GM12878 (cell line): ENCODE measurements around the gene CD82. TPM values are rescaled to one million over a fixed set of nuclear protein-coding genes. Genes with fewer than 3 reads are reported as not detected.

Experiments
- CEBPB ChIP-seq, 2 experiments: fragments of 150-350 bp in 1 of 2; IDR thresholded peaks; 2 replicates each; pipeline ENCODE4 v1.6.1; 2012 to 2014; ENCODE audit warnings: low read depth in 2 of 2, low read length in 2 of 2, borderline replicate concordance in 1 of 2, inconsistent platforms in 1 of 2
- E2F8 ChIP-seq: fragments of 450-650 bp; IDR thresholded peaks from 2 replicates; pipeline ENCODE4 v1.6.1; 2018; ENCODE audit warnings: mild to moderate bottlenecking, low read depth, moderate library complexity; ENCODE audit not compliant: partially characterized antibody
- EP300 ChIP-seq, 2 experiments: fragments of 150-350 bp in 1 of 2; IDR thresholded peaks; 2 replicates each; pipeline ENCODE4 v1.6.1; 2011 to 2012; ENCODE audit warnings: low read depth in 2 of 2, low read length in 2 of 2, borderline replicate concordance in 1 of 2, improper control_type of control experiment in 1 of 2, inconsistent platforms in 1 of 2; ENCODE audit not compliant: control insufficient read depth in 1 of 2
- HDAC6 ChIP-seq: fragments of 200-600 bp; sonication (generic); IDR thresholded peaks from one replicate; pipeline ENCODE4 v1.8.0; 2017; ENCODE audit warnings: antibody characterized with exemption; ENCODE audit not compliant: unreplicated experiment
- HDGF ChIP-seq: fragments of 450-650 bp; IDR thresholded peaks from 2 replicates; pipeline ENCODE4 v1.6.1; 2016; ENCODE audit warnings: antibody characterized with exemption
- MXI1 ChIP-seq: fragments of 150-350 bp; IDR thresholded peaks from 2 replicates; pipeline ENCODE4 v1.6.1; 2011; ENCODE audit warnings: low read depth, mild to moderate bottlenecking, inconsistent platforms, low read length, improper control_type of control experiment
- PML ChIP-seq: IDR thresholded peaks from 2 replicates; pipeline ENCODE4 v1.6.1; 2012; ENCODE audit warnings: low read length, inconsistent platforms
- POLR2AphosphoS5 ChIP-seq: IDR thresholded peaks from 2 replicates; pipeline ENCODE4 v1.6.1; 2011; ENCODE audit warnings: mild to moderate bottlenecking, low read length, inconsistent platforms
- STAT1 ChIP-seq: fragments of 450-650 bp; conservative IDR thresholded peaks from 2 replicates; pipeline ENCODE4 v1.6.1; 2014; ENCODE audit warnings: antibody characterized with exemption, mild to moderate bottlenecking
- TAF1 ChIP-seq: IDR thresholded peaks from 2 replicates; pipeline ENCODE4 v1.6.1; 2011; ENCODE audit warnings: mild to moderate bottlenecking, low read depth, low read length, borderline replicate concordance
- TCF3 ChIP-seq: IDR thresholded peaks from 2 replicates; pipeline ENCODE4 v1.6.1; 2012; ENCODE audit warnings: low read depth, mild to moderate bottlenecking, low read length, borderline replicate concordance; ENCODE audit not compliant: insufficient read depth
- ZNF687 ChIP-seq: fragments of 450-650 bp; IDR thresholded peaks from 2 replicates; pipeline ENCODE4 v1.6.1; 2017; ENCODE audit warnings: mild to moderate bottlenecking, moderate library complexity
- ZSCAN29 ChIP-seq: fragments of 450-650 bp; IDR thresholded peaks from 2 replicates; pipeline ENCODE4 v1.6.1; 2017; ENCODE audit warnings: mild to moderate bottlenecking, moderate library complexity
- polyA plus RNA-seq, 11 experiments: library from polyadenylated mRNA; depleted of rRNA in 4 of 11; unstranded in 6 of 11; stranded (reverse) in 5 of 11; fragments of >200 nt; fragmentation: Nextera tagmentation in 4 of 11; fragmentation: Illumina TruSeq in 1 of 11; extraction: Ambion mirVana in 4 of 11; extraction: Trizol in 1 of 11; gene quantifications; 1 replicate in 1 of 11; 2 replicates in 10 of 11; pipeline versions ENCODE4 v1.2.1 to v1.2.3, GENCODE V29; 2011 to 2016; ENCODE audit warnings: inconsistent platforms in 2 of 11, missing spikeins in 2 of 11, low read depth in 1 of 11
- total RNA-seq, 4 experiments: library from RNA; depleted of rRNA in 3 of 4; stranded (reverse); fragments of >200 nt in 3 of 4; fragmentation: Illumina TruSeq in 1 of 4; extraction: Trizol in 1 of 4; gene quantifications; 2 replicates each; pipeline versions ENCODE4 v1.2.1 to v1.2.3, GENCODE V29; 2013 to 2021

CD82 gene
- total and polyA plus RNA-seq, 10 of the 15 experiments (the other 5 are each of a cell fraction or from before 2014, with no cell fraction given) = 5.2 to 180 (median 84.7) TPM

GRCh38 chr11:44626645-44627044, 61.2 kb downstream of the CD82 start (continued):
- TF ChIP-seq CEBPB (IDR thresholded peaks at IDR 0.05; ENCODE audit: borderline replicate concordance in 1 of 2, low read depth in 2 of 2, low read length in 2 of 2) (no peak), STAT1 (no peak), POLR2AphosphoS5 (no peak), ZSCAN29 (no peak), TAF1 (no peak), EP300 (IDR thresholded peaks at IDR 0.05; ENCODE audit: borderline replicate concordance in 1 of 2, control insufficient read depth in 1 of 2, low read depth in 2 of 2, low read length in 2 of 2) (no peak), PML (no peak), HDGF (no peak), HDAC6 (no peak), MXI1 (no peak), TCF3 (no peak), E2F8 (no peak), ZNF687 (no peak)
